Measurements from ENCODE around the gene ARMC2.
A peak's percentile ranks its signal among the peaks of the same experiment; 100 is the strongest.

ARMC2 gene

DNA sequence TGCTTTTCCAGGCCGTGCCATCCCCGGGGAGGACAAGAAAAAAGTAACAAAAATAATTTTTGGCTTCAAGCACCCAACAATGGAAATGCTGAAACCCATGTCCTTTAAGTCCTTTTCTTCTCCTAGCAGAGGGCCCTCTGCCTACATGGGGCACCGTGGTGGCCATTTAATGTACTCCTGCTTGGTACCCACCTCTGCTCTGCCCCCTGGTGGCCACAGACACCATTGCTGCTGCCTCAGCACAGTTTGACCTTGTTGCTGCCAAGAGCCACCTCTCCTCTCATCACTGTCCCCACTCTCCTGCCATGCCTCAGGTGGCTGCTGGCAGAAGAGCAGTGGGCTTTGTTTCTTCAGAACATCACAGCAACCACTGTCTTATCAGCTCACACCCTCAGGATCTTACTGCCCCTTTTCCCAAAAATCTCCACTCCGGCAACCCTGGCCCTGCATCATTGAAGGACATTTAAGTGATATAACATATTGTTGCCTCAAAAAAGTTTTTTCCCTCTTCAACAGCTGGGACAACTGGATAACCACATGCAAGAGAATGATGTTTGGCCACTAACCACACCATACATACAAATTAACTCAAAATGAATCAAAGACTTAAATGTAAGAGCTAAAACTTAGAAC, 12.9 kb upstream of the ARMC2 start:
- peak; percentile 92 for DNase-seq (ENCODE audit: low read depth)
- H3K9me3 ChIP-seq (ENCODE audit: control insufficient read depth, low read length) = no peaks in the 10 kb centered on the region
- H3K36me3 ChIP-seq (ENCODE audit: control insufficient read depth, insufficient read depth, low read length, severe bottlenecking) = no peaks in the 10 kb centered on the region
- H3K27me3 ChIP-seq (replicated peaks; ENCODE audit: control insufficient read depth, insufficient read depth, low read length) = no peaks in the 10 kb centered on the region
- H3K4me3 ChIP-seq (ENCODE audit: low read length) = no peak overlapping the region
- H3K4me1 ChIP-seq (ENCODE audit: control insufficient read depth, insufficient read depth, low read length) = peaks cover 19% of the 10 kb centered on the region
- peak overlapping the region; percentile 50 for H3K9ac ChIP-seq (ENCODE audit: low read length)

DNA sequence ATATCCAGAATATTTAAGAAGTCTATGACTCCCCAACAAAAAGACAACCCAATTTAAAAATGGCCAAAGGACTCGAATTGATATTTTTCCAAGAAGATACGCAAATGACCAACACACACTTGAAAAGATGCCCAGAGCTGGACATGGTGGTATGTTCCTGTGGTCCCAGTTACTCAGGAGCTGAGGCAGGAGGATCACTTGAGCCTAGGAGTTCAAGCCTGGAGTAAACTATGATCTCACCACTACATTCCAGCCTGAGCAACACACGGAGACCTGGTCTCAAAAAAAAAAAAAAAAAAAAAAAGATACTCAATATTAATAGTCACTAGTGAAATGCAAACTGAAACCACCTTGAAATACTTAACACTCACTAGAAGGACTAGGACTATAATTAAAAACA, 12.2 kb upstream of the ARMC2 start:
- DNase-seq (ENCODE audit: low read depth) = no peak

GRCh38 chr6:108837236-108837971, 10.8 kb upstream of the ARMC2 start:
- Histone ChIP-seq H3K9ac (ENCODE audit: low read length) (no peak overlapping the region), H3K4me1 (ENCODE audit: control insufficient read depth, insufficient read depth, low read length) (peaks cover 5% of the 10 kb centered on the region), H3K27me3 (replicated peaks; ENCODE audit: control insufficient read depth, insufficient read depth, low read length) (no peaks in the 10 kb centered on the region), H3K4me3 (ENCODE audit: low read length) (no peak overlapping the region), H3K36me3 (ENCODE audit: control insufficient read depth, insufficient read depth, low read length, severe bottlenecking) (no peaks in the 10 kb centered on the region), H3K9me3 (ENCODE audit: control insufficient read depth, low read length) (no peaks in the 10 kb centered on the region)
- DNase-seq (ENCODE audit: low read depth) = no peak

More for the DNA sequence above, 12.2 kb upstream of the ARMC2 start:
- H3K36me3 ChIP-seq (ENCODE audit: control insufficient read depth, insufficient read depth, low read length, severe bottlenecking) = no peaks in the 10 kb centered on the region
- no peak overlapping the region for H3K9ac ChIP-seq (ENCODE audit: low read length)
- no peak overlapping the region for H3K4me3 ChIP-seq (ENCODE audit: low read length)
- no peaks in the 10 kb centered on the region for H3K27me3 ChIP-seq (replicated peaks; ENCODE audit: control insufficient read depth, insufficient read depth, low read length)
- no peaks in the 10 kb centered on the region for H3K9me3 ChIP-seq (ENCODE audit: control insufficient read depth, low read length)
- H3K4me1 ChIP-seq (ENCODE audit: control insufficient read depth, insufficient read depth, low read length) = peaks cover 14% of the 10 kb centered on the region

- no peaks in the 10 kb centered on the region for H3K27me3 ChIP-seq (replicated peaks; ENCODE audit: control insufficient read depth, insufficient read depth, low read length)
- DNase-seq (ENCODE audit: low read depth) = no peak
- no peaks in the 10 kb centered on the region for H3K36me3 ChIP-seq (ENCODE audit: control insufficient read depth, insufficient read depth, low read length, severe bottlenecking)
- no peak overlapping the region for H3K9ac ChIP-seq (ENCODE audit: low read length)
- peaks cover 5% of the 10 kb centered on the region for H3K4me1 ChIP-seq (ENCODE audit: control insufficient read depth, insufficient read depth, low read length)
- no peaks in the 10 kb centered on the region for H3K9me3 ChIP-seq (ENCODE audit: control insufficient read depth, low read length)
- H3K4me3 ChIP-seq (ENCODE audit: low read length) = no peak overlapping the region
Observed at GRCh38 chr6:108838101-108838717, 10.0 kb upstream of the ARMC2 start.

DNA sequence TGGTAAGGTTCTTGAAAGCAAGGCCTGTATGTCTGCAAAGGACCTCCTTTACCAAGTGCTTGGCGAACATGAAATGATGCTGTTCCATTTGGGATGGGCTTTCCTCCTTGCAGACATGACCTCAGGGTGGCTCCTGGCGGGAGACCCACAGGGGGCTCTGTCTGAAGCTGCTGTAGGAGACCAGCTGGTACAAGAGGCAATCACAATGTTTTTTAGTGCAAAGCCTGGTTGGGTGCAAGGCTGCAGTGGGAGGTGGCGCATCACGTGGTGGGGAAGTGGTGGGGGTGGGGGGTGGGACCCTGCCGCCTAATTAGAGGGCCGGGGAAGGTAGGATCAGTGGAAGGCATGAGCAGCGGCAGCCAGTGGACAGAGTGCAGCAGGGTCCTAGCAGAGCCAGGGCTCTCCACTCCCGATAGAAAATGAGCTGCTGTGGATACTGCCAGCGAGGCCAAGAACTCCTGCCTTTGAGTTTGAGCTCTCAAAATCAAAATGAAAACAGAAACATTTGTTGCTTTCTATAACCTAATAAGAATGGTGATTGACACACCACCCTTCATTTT, 9.1 kb upstream of the ARMC2 start:
- Histone ChIP-seq H3K4me3 (ENCODE audit: low read length) (no peak overlapping the region), H3K9me3 (ENCODE audit: control insufficient read depth, low read length) (no peaks in the 10 kb centered on the region), H3K36me3 (ENCODE audit: control insufficient read depth, insufficient read depth, low read length, severe bottlenecking) (no peaks in the 10 kb centered on the region), H3K9ac (ENCODE audit: low read length) (no peak overlapping the region), H3K27me3 (replicated peaks; ENCODE audit: control insufficient read depth, insufficient read depth, low read length) (no peaks in the 10 kb centered on the region), H3K4me1 (ENCODE audit: control insufficient read depth, insufficient read depth, low read length) (peaks cover 5% of the 10 kb centered on the region)
- no peak for DNase-seq (ENCODE audit: low read depth)

DNA sequence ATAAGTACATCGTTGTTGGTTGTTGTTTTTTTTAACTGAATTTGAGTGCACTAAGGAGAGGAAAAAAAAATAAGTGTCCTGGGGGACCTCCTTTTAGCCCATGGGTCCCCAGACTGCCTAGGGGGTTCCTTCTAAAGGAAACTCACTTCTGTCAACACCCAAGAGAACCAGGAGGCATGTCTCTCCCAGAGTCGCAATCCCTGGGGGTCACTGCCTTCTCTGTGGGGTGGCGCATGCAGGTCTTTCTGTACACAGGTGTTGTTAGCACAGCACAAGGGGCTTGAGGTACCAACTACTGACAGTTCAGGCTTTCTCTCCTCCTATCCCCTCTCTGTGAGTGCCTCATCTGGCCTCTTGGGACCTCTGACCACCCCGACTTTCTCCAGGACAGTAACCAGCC, 7.3 kb upstream of the ARMC2 start:
- Histone ChIP-seq H3K9me3 (ENCODE audit: control insufficient read depth, low read length) (no peaks in the 10 kb centered on the region), H3K9ac (ENCODE audit: low read length) (no peak overlapping the region), H3K4me3 (ENCODE audit: low read length) (no peak overlapping the region), H3K36me3 (ENCODE audit: control insufficient read depth, insufficient read depth, low read length, severe bottlenecking) (no peaks in the 10 kb centered on the region), H3K27me3 (replicated peaks; ENCODE audit: control insufficient read depth, insufficient read depth, low read length) (no peaks in the 10 kb centered on the region), H3K4me1 (ENCODE audit: control insufficient read depth, insufficient read depth, low read length) (peaks cover 5% of the 10 kb centered on the region)
- no peak for DNase-seq (ENCODE audit: low read depth)

GRCh38 chr6:108841377-108841855, 6.8 kb upstream of the ARMC2 start:
- DNase-seq (ENCODE audit: low read depth) = no peak
- no peaks in the 10 kb centered on the region for H3K36me3 ChIP-seq (ENCODE audit: control insufficient read depth, insufficient read depth, low read length, severe bottlenecking)
- H3K9ac ChIP-seq (ENCODE audit: low read length) = no peak overlapping the region
- no peaks in the 10 kb centered on the region for H3K27me3 ChIP-seq (replicated peaks; ENCODE audit: control insufficient read depth, insufficient read depth, low read length)
- peaks cover 5% of the 10 kb centered on the region for H3K4me1 ChIP-seq (ENCODE audit: control insufficient read depth, insufficient read depth, low read length)
- no peak overlapping the region for H3K4me3 ChIP-seq (ENCODE audit: low read length)
- no peaks in the 10 kb centered on the region for H3K9me3 ChIP-seq (ENCODE audit: control insufficient read depth, low read length)

- no peak overlapping the region for H3K9ac ChIP-seq (ENCODE audit: low read length)
- peaks cover 10% of the 10 kb centered on the region for H3K4me1 ChIP-seq (ENCODE audit: control insufficient read depth, insufficient read depth, low read length)
- H3K36me3 ChIP-seq (ENCODE audit: control insufficient read depth, insufficient read depth, low read length, severe bottlenecking) = no peaks in the 10 kb centered on the region
- H3K9me3 ChIP-seq (ENCODE audit: control insufficient read depth, low read length) = no peaks in the 10 kb centered on the region
- H3K4me3 ChIP-seq (ENCODE audit: low read length) = no peak overlapping the region
- H3K27me3 ChIP-seq (replicated peaks; ENCODE audit: control insufficient read depth, insufficient read depth, low read length) = no peaks in the 10 kb centered on the region
- DNase-seq (ENCODE audit: low read depth) = no peak
Observed at GRCh38 chr6:108844135-108844534, 4.1 kb upstream of the ARMC2 start.

GRCh38 chr6:108845145-108845544, 3.1 kb upstream of the ARMC2 start:
- no peak for DNase-seq (ENCODE audit: low read depth)
- Histone ChIP-seq H3K27me3 (replicated peaks; ENCODE audit: control insufficient read depth, insufficient read depth, low read length) (no peaks in the 10 kb centered on the region), H3K9me3 (ENCODE audit: control insufficient read depth, low read length) (no peaks in the 10 kb centered on the region), H3K9ac (ENCODE audit: low read length) (no peak overlapping the region), H3K4me1 (ENCODE audit: control insufficient read depth, insufficient read depth, low read length) (peaks cover 19% of the 10 kb centered on the region), H3K4me3 (ENCODE audit: low read length) (no peak overlapping the region), H3K36me3 (ENCODE audit: control insufficient read depth, insufficient read depth, low read length, severe bottlenecking) (no peaks in the 10 kb centered on the region)

DNA sequence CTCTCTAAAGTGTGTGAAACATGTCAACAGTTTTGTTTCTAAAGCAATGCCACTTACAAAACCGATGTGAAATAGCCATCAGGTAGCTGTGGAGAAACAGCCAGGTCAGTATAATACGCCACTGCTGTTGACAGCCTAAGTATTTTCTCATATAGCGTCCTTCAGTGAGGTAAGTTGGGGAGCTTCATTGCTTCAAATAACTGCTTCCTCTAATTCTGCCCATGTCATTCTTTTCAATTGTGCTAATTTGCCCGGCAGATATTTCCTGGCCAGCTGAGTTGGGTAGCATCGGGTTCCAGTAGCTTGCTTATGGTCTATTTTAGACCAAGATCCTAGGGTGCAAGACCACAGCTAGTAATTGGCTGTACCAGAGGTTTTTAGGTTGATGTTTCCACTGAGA, 2.1 kb upstream of the ARMC2 start:
- no peaks in the 10 kb centered on the region for H3K36me3 ChIP-seq (ENCODE audit: control insufficient read depth, insufficient read depth, low read length, severe bottlenecking)
- no peaks in the 10 kb centered on the region for H3K9me3 ChIP-seq (ENCODE audit: control insufficient read depth, low read length)
- H3K4me1 ChIP-seq (ENCODE audit: control insufficient read depth, insufficient read depth, low read length) = peaks cover 29% of the 10 kb centered on the region
- no peaks in the 10 kb centered on the region for H3K27me3 ChIP-seq (replicated peaks; ENCODE audit: control insufficient read depth, insufficient read depth, low read length)
- no peak for DNase-seq (ENCODE audit: low read depth)
- no peak overlapping the region for H3K9ac ChIP-seq (ENCODE audit: low read length)
- H3K4me3 ChIP-seq (ENCODE audit: low read length) = no peak overlapping the region

DNA sequence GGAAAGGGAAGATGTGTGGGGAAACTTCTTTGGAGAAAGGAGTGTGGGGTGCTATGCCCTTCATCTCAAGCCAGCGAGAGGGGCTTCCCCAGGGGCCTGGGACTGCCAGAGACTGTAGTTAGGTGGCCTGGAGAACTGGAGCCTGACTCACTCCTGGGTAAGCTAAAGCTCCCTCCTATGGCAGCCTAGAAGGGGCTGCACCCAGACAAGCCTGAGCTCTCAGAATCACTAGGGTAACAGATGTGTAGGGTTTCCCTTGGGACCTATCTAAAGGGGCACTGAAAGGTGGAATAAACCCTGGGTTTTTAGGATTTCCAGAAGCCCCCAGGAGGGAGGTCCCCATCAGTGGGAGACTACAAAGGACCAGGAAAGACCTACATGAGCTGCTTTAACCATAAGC, 1.6 kb upstream of the ARMC2 start:
- no peak for DNase-seq (ENCODE audit: low read depth)
- H3K9me3 ChIP-seq (ENCODE audit: control insufficient read depth, low read length) = no peaks in the 10 kb centered on the region
- no peak overlapping the region for H3K9ac ChIP-seq (ENCODE audit: low read length)
- no peaks in the 10 kb centered on the region for H3K36me3 ChIP-seq (ENCODE audit: control insufficient read depth, insufficient read depth, low read length, severe bottlenecking)
- no peaks in the 10 kb centered on the region for H3K27me3 ChIP-seq (replicated peaks; ENCODE audit: control insufficient read depth, insufficient read depth, low read length)
- no peak overlapping the region for H3K4me3 ChIP-seq (ENCODE audit: low read length)
- peaks cover 32% of the 10 kb centered on the region for H3K4me1 ChIP-seq (ENCODE audit: control insufficient read depth, insufficient read depth, low read length)

Data from adipocyte (in vitro differentiated cells).